ENCODE results near the gene RYR3.

DNA sequence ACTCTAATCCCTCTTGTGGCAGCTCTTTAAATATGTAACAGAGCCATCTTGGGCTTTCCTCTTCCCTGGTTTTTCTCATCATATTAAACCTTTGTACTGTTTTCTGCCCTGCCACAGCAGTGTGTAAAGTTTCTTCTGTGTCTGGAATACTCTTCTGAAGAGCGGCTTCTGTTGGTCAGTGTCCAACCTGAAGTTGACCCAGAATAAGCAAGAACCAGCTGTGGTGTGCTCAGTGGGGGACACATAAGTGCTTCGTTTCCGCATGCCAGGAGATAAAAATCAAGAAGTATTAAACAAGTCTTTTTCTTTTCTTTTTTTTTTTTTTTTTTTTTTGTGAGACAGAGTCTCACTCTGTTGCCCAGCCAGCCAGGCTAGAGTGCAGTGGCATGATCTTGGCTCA lies 484.3 kb downstream of the RYR3 start:
- TF ChIP-seq, protein P1, sequence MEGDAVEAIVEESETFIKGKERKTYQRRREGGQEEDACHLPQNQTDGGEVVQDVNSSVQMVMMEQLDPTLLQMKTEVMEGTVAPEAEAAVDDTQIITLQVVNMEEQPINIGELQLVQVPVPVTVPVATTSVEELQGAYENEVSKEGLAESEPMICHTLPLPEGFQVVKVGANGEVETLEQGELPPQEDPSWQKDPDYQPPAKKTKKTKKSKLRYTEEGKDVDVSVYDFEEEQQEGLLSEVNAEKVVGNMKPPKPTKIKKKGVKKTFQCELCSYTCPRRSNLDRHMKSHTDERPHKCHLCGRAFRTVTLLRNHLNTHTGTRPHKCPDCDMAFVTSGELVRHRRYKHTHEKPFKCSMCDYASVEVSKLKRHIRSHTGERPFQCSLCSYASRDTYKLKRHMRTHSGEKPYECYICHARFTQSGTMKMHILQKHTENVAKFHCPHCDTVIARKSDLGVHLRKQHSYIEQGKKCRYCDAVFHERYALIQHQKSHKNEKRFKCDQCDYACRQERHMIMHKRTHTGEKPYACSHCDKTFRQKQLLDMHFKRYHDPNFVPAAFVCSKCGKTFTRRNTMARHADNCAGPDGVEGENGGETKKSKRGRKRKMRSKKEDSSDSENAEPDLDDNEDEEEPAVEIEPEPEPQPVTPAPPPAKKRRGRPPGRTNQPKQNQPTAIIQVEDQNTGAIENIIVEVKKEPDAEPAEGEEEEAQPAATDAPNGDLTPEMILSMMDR (conservative IDR thresholded peaks at IDR 0.05; ENCODE audit: low read depth, low read length) = no peak
- TF ChIP-seq EZH2 (IDR thresholded peaks at IDR 0.05; ENCODE audit: borderline replicate concordance, low read depth, low read length, poor library complexity, severe bottlenecking) = no peak

Data from A673 (cell line).